NB4 (cell line): ENCODE data around the gene HLCS.

ENCODE experiments used
- DNase-seq: peaks from one replicate; pipeline ENCODE4 v3.0.0; 2010; ENCODE audit warnings: low read depth
- H3K4me3 ChIP-seq: one replicate; pipeline ENCODE4 v1.5.1; 2011; ENCODE audit warnings: mild to moderate bottlenecking, low read depth, low read length, moderate library complexity
- CTCF ChIP-seq: IDR thresholded peaks from one replicate; pipeline ENCODE4 v1.5.1; 2012; ENCODE audit warnings: low read depth, low read length
- MAX ChIP-seq: IDR thresholded peaks from 2 replicates; pipeline ENCODE4 v1.6.1; 2011; ENCODE audit warnings: low read depth, low read length
- MYC ChIP-seq: IDR thresholded peaks from 2 replicates; pipeline ENCODE4 v1.6.1; 2011; ENCODE audit warnings: low read depth, low read length
- POLR2A ChIP-seq: IDR thresholded peaks from 2 replicates; pipeline ENCODE4 v1.6.1; 2011; ENCODE audit warnings: mild to moderate bottlenecking; ENCODE audit not compliant: insufficient read length; ENCODE audit errors: extremely low read depth

Gene HLCS

GRCh38 chr21:36845070-36845469 lies 121.4 kb downstream of the HLCS start:
- TF ChIP-seq MYC (no peak), CTCF (no peak), MAX (no peak), POLR2A (no peak)
- no peak overlapping the region for H3K4me3 ChIP-seq
- DNase-seq: no peak

- no peak overlapping the region for H3K4me3 ChIP-seq
- no peak for DNase-seq
- TF ChIP-seq POLR2A: no peak
- no peak for TF ChIP-seq MYC
- no peak for TF ChIP-seq CTCF
- no peak for TF ChIP-seq MAX
Observed at GRCh38 chr21:36841866-36842265, 124.6 kb downstream of the HLCS start.

GRCh38 chr21:36839735-36840134 lies 126.7 kb downstream of the HLCS start:
- no peak overlapping the region for H3K4me3 ChIP-seq
- TF ChIP-seq MYC: no peak
- TF ChIP-seq CTCF: no peak
- no peak for TF ChIP-seq MAX
- TF ChIP-seq POLR2A: no peak
- DNase-seq: no peak

GRCh38 chr21:36839123-36839522 lies 127.3 kb downstream of the HLCS start:
- DNase-seq: no peak
- TF ChIP-seq MYC (no peak), CTCF (no peak), POLR2A (no peak), MAX (no peak)
- no peak overlapping the region for H3K4me3 ChIP-seq

- TF ChIP-seq MYC (no peak), CTCF (no peak), MAX (no peak), POLR2A (no peak)
- no peak overlapping the region for H3K4me3 ChIP-seq
- no peak for DNase-seq
Observed at GRCh38 chr21:36835383-36835795, 131.1 kb downstream of the HLCS start.

GRCh38 chr21:36834192-36834591 lies 132.3 kb downstream of the HLCS start:
- H3K4me3 ChIP-seq: no peak overlapping the region
- no peak for TF ChIP-seq POLR2A
- TF ChIP-seq MAX: no peak
- no peak for TF ChIP-seq MYC
- TF ChIP-seq CTCF: no peak
- no peak for DNase-seq
